Activated T-cell treated with anti-CD3 and anti-CD28 coated beads for 24 hours (primary cell): ENCODE results near the gene STK24.

Experiments
- DNase-seq: peaks from one replicate; pipeline ENCODE4 v3.0.0-alpha.2; 2020; ENCODE audit warnings: low read depth

The STK24 gene

DNA sequence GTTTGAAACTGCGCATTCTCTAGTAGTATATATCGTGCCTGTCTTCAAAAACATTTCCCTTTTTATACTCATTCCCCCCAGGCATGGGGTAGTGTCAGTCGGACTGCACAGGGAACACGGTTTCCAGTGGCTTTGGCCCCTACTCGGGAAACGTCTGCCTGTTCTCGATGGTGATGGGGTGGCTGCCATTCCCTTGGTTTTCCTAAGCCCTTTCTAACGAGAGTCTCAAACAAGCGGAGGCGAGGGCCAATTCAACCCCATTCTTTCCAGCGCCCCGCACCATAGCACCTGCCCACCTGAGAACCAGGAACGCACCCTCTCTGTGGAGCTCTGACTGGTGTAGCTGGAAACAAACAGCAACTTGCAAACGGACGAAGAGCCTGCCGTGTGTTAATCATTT is 127.6 kb downstream of the STK24 start:
- no peak for DNase-seq

DNA sequence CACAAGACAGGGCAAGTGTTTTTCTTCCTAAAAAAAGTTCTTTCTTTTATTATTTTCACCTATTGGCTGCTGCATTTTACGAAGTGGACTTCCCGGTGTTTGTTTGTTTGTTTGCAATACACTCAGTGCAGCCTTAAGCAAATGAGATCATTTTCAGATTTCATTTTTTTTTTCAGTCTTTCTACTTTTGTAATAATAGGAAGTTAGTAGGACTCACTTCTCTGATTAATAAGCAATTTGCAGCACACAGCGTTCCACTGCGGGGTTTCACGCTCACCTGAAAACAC is 128.3 kb downstream of the STK24 start:
- no peak for DNase-seq

DNA sequence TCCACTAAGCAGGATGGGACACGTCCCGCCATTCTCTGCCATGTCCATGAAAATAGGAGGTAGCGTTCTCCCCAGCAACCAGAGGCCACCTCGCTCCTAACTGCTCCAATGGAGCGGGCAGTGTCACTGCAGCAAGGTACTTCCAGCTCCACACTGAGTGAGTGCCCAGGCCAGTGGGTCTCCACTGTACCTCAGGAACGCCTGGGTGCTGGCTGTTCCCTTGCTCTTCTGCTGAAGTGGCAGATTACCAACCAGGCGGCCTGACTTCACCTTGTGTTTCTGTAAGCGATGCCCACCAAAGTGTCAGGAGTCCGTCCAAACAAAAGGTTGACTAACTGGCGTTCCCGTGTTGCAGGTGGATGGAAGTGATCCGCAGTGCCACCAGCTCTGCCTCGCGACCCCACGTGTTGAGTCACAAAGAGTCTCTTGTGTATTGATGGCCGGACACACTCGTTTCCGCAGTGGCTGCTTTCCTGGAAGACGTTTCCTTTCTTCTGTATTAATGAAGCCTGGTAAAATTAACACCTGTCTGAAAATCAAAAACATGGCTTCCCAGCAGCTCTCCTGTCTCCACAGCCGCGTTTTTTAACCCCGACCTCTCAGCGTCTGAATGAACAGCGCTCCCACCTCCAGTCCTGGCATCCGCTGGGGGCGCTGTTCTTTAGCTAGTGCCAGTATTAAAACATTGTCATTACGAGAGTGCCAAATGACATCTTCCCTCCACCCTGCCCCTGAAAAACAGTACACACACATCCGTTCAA is 128.8 kb downstream of the STK24 start:
- no peak for DNase-seq

DNA sequence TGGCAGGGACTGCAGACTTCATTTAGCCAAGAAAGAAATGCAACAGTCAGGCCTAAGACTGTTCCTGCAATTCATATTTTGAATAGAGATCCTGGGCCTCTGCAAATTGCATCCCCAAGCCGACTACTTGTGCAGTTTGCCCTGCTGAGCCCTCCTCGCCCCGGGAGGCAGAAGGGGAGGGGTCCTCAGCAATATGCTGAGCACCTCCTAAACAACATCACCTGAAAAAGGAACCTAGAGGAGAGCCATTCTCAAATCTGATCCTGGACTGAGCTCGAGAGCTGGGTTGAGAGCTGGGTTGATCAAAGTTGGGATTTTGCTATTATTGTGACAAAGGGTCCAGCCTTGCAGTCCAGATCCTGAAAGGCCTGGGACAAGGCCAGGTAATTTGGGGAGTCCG is 129.8 kb downstream of the STK24 start:
- no peak for DNase-seq

DNA sequence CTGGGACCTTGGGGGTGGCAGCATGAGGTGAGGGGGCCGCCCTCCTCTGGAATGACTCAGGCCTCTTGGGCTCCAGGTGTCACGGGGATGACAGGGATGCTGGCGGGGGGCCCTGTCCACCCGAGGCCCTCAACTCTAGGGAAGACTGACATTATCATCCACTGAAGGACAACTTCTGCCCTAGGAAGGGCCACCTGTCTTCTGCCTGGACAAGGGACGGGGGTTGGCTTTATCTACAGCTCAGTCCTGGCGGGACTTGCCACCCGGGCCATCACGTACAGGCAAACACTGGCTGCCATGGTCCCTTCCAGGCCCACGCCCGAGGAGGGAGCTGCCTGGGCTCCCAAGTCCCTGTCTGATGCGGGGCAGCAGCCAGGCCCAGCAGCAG is 130.7 kb downstream of the STK24 start:
- no peak for DNase-seq

DNA sequence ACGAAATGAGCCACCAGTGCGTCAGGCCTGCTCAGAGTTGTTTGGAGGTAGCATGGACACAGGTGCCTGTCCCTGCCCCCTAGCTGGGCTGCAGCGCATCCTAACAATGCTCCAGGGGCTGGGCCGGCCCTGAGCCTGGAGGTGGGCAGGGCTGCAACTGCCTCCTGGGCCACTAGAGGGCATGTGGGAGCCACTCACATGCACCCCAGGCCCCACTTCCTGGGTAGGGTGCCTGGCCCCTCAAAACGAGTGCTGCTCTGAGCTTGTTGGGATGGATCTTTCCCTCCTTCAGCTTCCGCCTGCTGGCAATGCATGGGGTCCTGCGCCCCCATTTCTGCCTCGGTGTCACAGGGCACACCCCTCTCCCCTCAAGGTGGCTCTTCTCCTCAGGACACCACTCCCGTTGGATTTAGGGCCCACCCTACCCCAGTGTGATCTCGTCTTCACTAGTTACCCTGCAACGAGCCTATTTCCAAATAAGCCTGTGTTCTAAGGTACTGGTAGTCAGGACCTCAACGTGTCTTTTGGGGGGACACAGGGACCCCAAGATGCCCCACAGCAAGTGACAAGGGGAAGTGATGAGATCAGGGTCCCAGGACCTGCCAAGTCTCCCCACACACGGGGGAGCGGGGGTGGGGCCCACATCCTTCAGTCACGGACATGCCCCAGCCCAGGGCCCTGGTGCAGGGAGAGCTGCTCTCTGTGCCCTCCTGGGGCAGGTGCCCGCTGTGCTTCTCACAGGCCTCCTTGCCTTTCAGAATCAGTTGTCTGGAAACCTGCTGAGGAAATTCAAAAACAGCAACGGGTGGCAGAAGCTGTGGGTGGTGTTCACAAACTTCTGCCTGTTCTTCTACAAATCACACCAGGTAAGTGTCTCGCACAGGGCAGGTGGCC is 131.3 kb downstream of the STK24 start:
- DNase-seq = peak; percentile 74

DNA sequence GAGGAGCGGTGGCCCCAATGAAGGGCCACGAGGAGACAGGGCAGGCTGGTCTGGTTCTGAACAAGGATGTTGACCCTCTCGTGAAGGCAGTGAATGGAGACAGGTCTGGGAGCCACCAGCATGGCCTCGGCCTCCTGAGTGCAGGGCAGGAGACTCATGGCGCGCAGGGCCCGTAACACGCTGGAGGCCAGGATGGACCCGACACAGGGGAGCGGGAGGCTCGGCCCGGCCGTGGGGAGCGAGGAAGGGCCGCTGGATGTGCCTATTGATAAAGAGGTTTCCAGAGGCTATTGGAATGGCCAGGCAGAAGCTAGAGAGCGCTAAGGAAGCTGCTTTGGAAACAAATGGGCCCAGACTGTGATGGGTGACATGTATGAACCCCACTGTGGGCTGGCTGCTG is 132.5 kb downstream of the STK24 start:
- no peak for DNase-seq

DNA sequence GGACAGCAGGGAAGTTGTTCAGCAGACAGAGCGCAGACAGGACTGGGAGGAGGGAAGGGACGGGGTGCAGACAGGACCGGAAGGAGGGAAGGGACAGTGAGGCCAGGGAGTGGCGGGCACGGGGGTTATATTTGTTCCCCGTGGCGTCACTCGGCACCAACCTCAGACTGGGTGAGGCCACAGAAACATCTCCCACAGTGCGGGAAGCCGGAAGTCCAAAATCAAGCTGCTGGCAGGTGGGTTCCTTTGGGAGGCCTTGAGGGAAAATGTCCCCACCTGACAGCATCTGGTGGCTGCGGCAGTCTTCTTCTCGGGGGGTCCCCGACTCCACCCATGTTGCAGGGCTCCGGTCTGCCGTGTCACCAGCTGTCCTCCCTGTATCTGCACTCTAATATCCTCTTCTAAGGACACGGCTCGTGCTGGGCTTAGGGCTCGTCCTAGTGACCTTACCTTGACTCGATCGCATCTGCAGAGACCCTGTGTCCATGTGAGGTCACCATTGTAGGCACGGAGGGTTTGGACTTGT is 133.0 kb downstream of the STK24 start:
- no peak for DNase-seq

DNA sequence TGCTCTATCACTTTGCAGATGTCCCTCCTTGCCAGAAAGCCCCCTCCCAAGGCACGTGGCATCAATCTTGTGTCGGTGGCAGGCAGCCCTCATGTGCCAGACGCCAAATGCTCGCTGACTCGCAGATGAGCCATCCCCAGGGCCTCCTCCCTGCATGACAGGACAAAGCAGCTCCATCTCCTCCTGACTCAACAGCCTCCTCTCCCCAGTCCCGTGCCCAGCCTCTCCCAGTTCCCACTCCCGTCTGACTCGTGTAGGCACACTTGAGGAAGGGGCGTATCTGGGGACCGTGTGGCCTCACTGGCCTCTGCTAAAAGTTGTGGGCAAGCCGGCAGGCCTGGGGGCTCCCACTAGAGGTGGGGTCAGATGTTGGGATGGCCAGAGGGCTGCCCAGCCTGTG is 133.6 kb downstream of the STK24 start:
- no peak for DNase-seq

DNA sequence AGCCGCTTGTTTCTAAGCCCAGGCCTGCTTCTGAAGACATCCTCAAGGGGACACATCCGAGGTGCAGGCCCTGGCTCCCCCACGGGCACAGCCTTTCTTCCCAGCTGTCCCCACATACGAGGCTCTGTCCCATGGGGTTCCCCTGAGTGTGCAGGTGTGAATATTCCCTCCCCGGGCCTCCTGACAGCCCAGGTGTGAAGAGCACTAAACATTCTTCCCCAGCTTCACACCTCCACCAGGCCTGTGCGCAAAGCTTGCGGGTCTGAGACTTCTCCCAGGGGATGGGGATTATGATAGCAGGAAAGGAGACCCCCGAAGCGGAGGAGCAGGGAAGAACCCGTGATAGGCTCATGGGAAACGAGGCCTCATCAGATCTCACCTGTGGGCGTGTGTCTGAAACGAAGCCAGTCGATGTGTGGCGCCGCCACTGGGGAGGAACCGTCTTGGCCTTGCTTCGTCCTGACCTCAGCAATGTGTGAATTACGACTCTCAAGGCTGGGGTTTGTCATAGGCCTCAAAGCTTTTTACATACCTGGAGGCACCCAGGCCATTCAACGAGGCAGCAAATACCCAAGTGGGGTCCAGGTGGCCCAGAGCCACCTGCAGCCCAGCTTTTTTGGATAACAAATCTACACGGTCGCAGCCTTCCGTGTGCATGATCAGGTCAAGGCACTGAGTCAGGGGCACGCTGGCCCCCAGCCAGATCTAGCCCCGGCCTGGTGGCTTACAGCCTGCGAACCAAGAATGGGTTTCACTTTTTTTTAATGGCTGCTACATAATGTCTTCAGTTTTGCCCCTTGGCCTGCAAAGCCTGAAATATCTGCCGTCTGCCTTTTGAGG is 134.3 kb downstream of the STK24 start:
- no peak for DNase-seq

DNA sequence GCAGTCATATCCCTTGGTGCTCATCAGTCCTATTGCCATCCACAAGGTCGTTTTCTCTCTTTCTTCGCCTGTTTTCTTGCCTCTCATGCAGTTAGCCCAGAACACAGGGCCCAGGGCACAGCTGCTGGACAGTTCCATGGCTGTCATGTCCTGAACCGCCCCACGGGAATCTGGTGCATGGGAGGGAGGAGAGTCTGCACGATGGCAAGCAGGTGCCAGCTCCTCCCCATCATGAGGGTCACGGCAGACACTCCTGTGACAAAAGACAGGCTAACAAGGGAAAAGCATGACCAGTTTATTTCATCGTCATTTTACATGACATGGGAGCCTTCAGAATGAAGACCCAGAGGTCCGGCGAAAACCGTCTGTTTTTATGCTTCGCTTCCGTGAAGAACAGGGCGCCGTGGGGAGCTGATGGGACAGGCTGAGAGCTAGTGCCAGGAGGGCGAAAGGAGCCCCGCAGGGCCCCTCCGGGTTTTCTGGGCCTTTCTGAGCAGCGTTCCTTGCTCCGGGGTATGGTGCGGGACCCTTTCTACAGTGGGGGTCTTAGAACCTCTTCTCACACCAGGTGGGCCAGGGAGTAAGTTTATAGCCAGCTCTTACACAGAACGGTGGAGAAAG is 135.7 kb downstream of the STK24 start:
- no peak for DNase-seq

DNA sequence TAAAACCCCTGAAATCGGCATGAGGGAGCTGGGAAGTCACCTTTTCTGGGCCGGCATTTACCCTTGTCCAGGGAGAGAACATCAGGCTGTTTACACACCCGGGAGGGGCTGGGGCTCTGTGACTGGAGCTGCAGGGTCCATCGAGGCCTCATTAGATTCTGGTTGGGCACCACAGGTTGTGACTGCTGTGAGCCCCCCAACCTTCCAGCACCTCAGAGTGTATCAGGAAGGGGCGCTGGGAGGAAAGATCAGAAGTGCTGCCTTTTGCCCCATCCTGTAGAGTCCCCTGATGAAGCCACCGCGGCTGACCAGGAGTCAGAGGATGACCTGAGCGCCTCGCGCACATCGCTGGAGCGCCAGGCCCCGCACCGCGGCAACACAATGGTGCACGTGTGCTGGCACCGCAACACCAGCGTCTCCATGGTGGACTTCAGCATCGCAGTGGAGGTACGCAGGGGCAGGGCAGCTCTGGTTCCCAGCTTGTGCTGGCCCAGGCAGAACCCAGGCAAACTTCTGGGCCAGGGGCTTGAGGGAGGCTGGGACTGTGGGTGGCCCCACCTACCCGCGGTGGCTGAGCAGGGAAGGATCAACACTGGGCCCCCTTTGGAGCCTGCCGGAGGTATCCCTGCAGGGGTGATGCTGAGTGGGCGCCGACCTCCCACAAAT is 136.4 kb downstream of the STK24 start:
- no peak for DNase-seq

DNA sequence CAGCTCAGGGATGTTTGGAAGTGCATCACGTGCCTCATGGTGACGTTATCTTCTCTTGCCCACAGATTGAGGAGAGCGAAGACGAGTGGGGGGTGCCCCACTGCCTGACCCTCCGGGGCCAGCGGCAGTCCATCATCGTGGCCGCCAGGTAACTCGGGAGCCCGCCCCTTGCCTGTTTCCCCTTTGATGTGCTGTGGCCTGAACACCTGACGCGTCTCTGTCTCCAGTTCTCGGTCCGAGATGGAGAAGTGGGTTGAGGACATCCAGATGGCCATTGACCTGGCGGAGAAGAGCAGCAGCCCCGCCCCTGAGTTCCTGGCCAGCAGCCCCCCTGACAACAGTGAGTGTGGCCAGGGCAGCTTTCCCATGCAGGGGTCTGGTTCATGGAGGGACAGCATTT is 137.0 kb downstream of the STK24 start:
- no peak for DNase-seq

DNA sequence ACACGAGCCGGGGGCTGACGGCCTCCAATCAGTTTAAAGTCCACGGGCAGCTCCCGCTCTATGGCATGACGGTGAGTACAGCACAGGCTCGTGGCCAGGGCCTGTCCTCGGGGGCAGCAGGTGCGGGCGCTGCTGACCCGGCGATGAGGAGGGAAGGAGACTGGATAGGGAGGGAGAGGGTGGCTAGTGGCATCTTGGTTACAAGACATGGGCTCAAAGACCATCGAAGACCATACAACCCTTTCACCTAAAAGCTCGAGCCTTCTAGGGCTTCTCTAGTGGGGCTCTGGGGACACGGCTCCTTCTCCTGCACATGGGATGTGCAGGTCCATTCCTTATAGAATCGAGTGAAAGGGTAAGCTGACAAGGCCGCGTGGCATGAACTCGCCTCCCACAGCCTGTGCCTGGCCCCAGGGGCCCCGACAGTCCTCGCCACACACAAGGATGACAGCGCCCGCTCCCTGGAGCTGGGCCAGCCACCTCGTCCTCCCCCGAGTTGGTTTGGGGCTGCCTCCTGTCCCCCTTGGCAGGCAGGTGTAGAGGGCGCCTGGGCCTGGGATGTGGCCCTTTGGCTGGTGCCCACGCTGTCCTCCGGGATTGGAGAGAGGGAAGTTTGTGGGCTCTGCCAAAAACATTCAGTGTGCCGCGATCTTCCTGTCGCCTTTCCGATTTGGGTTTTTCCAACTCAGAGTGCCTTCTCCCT is 137.6 kb downstream of the STK24 start:
- no peak for DNase-seq

DNA sequence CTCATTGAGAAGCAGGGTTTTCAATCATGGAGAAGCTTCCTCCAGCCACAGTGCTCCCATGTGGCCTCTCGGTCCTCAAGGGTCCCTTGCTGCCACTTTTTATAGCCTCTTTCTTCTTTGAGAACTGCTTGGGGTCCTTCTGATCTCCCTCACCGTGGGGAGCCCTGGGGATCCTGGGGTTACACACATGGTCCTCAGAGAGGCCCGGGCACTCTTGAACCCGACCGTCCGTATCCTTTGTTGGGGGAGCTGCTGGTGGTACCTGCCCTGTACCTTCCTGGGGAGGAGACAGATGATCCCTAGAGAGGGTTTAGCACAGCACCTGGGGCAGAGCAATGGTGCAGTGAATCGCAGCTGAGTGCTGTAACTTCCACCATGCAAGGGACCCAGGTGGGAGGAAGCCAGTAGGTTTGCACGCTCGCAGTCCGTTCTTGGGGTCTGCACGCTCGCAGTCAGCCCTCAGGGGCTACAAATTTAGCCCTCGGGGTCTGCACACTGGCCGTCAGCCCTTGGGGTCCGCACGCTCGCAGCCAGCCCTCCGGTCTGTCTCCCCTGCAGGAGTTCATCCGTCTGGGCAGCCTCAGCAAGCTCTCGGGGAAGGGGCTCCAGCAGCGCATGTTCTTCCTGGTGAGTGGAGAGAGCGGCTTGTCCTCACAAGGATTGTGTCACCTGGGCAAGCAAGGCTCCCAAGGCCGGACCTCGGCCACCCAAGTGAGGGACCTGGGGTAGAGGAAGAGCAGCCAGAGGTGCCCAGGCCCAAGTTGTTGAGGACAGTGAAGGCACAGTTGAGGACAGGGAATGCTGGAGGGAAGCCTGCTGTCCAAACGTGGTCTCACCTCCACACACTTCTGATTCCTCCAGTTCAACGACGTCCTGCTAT is 138.4 kb downstream of the STK24 start:
- no peak for DNase-seq

DNA sequence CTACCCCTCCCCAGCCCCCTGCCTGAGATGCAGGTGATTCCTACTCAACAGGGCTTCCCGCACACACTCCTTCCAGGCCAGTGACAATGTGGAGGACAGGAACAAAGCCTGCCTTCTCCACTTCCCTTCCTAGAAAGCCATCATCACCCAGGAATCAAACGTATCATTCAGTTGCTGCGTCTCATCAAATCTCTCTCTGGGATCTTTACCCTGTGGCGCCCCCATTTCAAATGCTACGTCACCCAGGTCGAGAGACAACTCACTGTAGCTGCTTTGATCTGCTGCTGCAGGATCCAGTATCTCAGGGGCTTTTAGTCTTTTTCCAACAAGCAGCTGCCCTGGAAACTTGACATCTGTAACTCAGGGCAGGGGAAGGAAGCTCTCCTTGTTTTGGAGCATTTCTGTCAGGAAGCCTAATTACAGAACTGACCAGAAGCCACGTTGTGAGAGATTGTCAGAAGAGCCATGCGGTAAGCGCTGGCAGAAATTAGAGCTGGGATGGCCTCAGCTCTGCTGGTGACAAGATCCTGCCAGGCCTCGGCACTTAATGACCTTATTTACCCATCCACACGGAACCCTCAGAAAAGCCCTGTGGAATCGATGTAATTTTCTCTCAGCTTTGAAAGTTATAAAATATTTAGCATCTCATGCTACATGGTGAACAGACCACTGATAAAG is 140.5 kb downstream of the STK24 start:
- no peak for DNase-seq

DNA sequence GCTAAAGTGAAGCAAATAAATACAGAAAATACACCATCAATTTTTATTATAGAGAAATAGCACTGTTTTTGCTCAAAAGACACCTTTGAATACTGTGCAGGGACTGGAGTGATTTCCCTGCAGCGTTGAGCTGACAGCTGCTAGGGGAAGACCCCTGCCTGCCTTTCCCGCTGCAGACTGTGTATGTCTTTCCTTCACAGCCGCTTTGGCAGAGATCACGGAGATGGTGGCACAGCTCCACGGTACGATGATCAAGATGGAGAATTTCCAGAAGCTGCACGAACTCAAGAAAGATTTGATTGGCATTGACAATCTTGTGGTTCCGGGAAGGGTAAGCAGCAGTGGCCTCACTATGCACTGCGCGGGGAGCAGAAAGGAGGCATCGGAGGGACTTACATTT is 141.5 kb downstream of the STK24 start:
- DNase-seq = no peak

DNA sequence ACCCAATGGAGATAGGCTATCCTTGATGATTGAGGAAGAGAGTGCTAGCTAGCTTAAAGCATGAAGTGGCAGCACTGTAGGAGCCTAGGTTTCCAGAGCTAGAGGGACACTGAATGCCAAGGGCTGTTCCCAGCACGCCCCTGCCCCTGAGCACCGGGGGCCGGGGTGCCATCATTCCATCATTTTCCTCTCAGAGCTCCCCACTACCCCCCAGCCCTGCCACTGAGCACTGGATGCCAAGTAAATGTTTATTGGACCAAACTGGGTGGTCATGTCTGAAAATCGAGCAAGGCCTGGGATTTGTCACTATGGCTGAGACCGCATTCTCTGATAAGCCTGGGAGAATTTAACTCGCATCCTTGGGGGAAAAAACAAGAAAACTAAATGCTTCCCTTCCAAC is 142.8 kb downstream of the STK24 start:
- no peak for DNase-seq

DNA sequence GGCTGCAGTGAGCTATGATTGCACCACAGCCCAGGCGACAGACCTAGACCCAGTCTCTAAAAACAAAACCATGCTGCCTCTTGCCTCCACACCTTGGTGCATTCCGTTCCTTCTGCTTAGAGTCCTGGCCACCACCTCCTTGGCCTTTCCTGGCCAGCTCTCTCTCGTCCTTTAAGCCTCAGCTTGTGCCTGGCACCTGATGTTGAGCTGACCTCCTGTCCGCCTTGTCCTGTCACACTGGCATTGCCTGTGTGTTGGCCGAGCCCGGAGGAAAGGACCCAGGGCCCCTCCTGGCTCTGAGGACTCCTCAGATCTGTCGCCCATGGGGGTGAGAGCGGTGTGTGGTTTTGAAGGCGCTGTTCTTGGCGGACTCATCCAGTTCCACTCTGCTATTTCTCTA is 143.3 kb downstream of the STK24 start:
- no peak for DNase-seq
